Measurements from ENCODE around the gene PSD4.

Gene PSD4

DNA sequence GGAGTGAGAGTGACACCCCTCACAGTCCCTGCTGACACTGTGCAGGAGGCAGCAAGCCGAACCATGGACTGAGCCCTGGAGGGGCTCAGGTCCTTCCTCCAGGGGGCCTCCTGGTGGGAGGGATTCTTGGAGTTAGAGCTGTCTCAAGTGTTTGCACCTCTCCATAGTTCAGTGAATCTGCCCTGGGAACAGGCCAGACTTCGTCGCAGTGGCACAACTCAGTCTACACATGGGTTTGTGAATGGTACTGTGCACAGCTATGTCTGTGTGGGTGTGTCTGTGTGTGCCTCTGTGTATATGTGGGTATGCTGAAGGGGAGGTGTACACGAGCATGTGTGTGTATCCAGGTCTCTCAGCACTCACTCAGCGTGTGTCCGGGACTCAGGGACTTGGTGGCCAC lies 68.6 kb downstream of the PSD4 start:
- no peak for DNase-seq

DNA sequence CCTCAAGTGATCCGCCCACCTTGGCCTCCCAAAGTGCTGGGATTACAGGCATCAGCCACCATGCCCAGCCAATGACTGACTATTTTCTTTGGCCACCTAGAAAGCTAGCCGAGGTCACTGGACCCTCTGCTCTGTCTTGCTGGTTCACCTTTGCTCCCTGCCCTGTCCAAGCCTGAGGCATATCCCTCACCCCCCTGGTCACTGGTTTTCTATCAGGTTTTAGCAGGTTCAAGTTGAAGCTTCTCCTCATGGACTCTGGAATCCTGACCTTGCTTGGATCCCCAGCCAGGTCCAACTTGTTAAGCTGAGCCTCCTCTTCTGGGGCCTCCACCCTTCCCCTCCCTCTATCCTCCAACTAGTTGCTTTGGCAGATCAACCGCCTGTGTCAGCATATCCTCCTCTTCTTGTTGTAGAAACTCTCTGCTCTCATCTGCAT lies 71.5 kb downstream of the PSD4 start:
- DNase-seq: no peak

DNA sequence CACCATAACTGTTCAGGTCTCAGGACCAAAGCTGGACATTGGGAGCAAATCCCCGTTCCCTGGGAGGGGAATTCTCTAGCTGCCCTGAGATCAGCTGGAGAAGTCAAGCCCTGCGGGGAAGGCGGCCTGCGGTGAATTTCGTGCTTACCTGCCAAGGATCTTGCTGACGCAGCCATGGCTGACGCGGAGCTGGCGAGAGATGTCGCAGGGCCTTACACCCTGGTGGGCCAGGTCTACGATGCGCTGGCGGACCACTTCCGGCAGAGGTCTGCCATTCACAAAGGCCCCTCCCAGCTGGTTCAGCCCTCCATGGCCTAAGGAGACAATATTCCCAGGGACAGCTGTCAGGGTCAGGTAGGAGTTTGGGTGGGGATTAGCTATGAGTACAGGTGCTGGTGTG lies 72.8 kb downstream of the PSD4 start:
- DNase-seq: no peak

GRCh38 chr2:113248997-113249770 lies 75.4 kb downstream of the PSD4 start:
- peak; percentile 71 for DNase-seq

- no peak for DNase-seq
These were observed 77.3 kb downstream of the PSD4 start for GRCh38 chr2:113251118-113251517.

GRCh38 chr2:113252047-113252590 lies 78.3 kb downstream of the PSD4 start:
- DNase-seq: no peak

DNA sequence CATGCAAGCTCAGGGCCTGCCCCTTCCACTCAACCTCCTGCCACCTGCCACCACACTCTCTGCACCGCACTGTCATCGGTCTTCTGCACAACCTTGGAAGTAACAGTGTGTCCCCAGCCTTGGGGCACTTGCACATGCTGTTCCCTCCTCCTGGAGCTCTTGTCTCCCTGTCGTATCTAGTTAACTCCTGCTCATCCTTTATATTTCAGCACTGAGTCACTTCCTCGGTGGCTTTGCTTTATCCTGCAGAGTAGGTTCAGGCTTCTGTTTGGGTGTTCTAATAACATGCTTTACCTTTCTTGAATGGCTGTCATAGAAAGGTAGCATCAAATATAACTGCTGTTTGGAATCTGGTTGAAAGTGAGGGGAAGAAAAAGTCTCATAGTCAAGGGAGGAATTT lies 79.7 kb downstream of the PSD4 start:
- DNase-seq: no peak

- no peak for DNase-seq
These were observed 81.6 kb downstream of the PSD4 start for GRCh38 chr2:113255140-113256070.

DNA sequence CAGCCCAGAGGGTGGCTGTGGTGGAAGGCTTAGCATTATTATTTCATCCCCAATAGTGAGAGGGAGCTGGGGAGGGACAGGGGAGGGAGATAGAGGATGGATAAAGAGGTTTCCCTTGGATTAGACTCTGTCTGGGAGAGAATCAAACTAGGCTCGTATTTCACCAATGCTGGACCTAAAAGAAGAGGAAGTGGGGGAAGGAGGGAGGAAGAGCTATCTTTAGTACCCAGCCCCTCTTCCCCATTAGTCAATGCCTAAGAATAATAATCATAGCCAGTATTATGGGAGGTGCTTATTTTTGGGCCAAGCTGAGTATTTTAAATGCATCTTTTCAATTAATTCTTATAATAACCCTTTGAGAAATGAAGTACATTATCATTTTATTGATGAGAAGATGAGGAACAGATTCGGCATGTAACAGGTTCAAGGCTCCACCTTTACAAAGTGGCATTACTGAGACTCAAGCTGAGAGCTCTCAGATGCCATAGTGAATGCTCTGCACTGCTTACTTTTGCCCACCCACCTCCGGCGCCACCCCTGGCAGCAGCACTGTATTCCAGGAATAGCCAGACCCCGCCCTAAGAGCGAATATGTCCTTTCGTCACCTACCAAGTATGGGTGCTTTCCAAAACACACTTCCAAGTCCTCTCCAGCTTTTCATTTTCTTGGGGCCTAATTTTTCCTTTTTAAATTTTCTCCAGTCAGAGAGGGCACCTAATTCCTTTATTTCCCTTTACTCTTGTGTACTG lies 83.9 kb downstream of the PSD4 start:
- DNase-seq: no peak

DNA sequence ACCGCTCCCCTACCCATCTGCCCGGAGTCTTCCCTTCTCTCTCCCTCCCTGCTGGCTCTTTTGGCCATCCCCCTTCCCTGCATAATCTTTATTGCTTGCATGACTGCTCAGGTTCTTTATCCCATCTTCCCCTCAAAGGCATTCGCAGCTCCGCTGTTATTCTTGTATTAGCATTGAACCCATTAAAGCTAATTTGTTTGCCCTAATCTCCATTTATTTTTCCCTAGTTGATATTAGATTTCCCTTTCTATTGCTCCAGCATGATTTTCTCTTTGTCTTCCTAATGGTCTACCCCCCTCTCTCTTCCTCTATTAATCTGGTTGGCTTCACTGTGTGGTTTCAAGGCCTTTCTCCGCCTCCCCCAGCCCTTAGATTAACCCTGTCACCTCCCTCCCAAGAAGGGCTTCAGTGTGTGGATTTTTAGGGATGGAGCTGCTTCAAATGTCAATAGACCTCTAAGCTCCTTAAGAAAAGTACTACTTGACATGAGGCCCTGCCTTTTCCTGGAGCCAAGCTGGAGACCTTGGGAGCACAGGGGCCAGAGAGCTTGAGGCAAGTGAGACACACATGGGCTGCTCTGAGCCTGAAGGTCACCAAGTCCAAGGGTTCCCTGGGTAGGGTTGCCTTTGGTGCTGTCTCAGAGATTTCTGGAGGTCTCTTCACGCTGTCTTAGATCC lies 84.8 kb downstream of the PSD4 start:
- no peak for DNase-seq

Data from stimulated activated CD4-positive, alpha-beta T cell treated with anti-CD3 and anti-CD28 coated beads, Interleukin-4, amount 100 ng/mL, for 1 hour (primary cell).